Myocyte (in vitro differentiated cells): Measurements from ENCODE around the gene PSD4. TPM values are rescaled to one million over a fixed set of nuclear protein-coding genes. Genes with fewer than 3 reads are reported as not detected.

Source experiments
- DNase-seq: peaks from one replicate; pipeline ENCODE4 v3.0.0-alpha.2; 2012; ENCODE audit warnings: low read depth
- total RNA-seq: library from RNA; depleted of rRNA; stranded (reverse); fragments of >200 nt; gene quantifications from 2 replicates; pipeline ENCODE4 v1.2.3, GENCODE V29; 2014

Gene PSD4
- total RNA-seq, 1 donor from 2014 or later: 1.2 TPM

DNA sequence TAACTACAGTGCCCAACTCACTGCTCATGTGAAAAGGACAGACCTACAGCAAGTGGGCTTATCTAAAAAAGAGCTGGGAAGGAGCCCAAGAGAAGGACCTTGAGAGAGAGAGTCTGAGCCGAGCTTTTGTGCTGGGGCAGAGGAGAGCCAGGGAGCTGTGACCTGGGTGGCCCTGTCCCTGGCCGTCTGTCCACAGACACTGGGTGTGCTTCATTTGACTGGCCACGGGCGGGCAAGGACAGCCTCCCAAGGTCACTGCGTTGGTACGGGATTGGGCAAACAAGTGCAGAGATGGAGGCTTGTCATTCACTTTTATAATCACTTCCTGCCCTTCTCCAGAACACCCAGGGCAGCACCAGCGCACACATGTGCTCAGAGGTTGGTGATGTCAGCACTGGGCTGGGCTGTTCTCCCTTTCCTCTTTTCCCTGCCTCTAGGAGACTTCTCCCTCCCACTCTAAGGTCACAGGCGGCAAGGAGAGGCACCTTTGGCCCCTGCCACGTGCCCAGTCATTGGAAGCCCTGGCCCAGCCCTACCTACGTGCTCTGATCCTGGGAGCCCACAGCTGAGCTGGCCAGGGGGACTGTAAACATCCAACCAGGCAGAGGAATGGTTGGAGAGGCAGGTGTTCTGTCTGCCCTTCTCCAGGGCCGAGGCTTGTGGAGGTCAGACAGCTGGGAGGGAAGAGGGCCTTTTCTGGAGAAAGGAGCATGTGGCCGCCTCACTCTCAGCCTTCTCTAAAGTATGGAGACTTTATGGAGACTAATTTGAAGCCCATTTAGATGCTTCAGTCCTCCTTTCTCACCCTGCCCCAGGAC is 6.4 kb upstream of the PSD4 start:
- DNase-seq: peak; percentile 10

DNA sequence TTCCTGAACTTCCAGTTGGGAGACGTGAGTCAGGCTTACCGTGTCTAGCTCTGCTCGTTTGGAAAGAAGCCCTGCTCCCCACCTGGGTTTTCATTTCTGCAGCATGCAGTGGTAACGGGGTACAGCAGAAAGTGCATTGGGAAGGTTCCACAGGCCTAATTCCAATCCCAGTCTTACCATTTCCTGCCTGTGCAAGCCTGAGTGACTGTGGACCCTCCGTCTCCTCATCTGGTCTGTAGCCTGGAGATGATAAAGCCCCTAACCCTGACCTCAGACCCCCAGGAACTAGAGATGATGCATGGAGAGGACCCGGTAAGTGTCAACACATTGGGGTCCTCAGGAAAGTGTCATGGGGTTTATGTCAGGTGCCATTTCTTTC is 5.8 kb upstream of the PSD4 start:
- DNase-seq: no peak

DNA sequence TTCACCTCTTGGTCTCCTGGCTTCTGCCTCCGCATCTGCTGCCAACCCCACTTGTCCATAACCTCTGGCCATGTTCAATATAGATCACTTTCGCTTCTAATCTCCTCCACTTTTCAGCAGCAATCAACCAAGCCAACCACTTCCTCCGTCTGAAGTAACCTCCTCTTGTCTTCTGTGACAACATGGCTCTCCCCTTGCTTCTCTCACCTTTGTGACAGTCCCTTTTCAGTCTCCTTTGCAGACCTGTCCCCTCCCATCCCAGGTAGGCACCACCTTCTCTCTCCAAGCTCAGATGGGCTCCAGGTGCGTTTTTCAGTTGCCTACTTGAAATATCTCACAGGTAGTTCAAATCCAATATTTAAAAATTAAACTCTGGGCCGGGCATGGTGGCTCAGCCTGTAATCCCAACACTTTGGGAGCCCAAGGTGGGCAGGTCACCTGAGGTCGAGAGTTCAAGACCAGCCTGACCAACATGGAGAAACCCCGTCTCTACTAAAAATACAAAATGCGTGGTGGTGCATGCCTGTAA is 4.7 kb upstream of the PSD4 start:
- DNase-seq: no peak

DNA sequence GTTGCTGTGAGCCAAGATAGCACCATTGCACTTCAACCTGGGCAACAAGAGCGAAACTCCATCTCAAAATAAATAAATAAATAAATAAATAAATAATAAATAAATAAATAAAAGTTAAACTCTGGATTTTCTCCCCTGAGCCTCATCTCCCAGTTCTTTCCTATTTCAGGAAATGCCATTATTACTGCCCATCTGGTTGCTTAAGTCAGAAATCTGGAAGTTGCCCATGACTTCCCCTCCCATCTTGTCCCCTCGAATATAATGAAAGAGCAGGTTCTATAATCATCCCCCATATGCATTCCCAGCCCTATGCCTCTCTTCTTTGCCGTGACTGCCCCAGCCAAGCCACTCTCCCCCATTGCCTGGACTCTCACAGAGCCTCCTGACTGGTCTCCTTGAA is 4.2 kb upstream of the PSD4 start:
- DNase-seq: no peak

DNA sequence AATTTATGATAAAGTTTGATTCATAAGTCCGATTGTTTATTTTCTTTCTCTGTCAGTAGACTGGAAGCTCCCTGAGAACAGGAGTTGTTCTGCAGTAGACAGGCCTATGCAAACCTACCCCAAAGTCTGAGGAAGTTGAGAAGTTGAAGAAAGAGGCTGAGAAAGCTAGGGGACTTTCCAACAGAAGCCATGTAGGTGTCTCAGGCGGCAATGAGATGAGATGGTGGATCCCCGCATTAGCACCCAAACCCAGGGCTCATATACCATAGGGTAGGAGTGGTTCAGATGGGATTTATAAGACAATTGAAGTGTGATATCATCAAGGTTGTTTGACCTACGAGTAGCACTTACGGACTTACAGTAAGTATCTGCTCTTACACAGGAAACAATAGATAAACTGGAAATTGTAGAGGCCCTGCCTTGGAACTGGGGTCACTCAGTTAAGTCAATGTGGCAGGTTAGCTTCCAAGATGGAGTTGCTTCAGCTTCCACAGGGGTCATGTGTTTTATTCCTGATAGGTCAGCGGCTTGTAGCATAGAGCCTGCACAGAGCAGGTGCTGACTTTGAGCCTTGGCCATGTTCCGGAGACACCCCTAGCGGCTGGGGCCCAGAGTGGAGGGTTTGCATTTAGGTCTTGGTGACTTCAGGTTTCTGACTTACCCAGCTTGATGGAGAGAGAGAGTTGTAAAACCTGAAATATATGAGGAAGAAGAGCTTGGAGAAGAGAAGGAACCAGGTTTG is 2.3 kb upstream of the PSD4 start:
- no peak for DNase-seq

DNA sequence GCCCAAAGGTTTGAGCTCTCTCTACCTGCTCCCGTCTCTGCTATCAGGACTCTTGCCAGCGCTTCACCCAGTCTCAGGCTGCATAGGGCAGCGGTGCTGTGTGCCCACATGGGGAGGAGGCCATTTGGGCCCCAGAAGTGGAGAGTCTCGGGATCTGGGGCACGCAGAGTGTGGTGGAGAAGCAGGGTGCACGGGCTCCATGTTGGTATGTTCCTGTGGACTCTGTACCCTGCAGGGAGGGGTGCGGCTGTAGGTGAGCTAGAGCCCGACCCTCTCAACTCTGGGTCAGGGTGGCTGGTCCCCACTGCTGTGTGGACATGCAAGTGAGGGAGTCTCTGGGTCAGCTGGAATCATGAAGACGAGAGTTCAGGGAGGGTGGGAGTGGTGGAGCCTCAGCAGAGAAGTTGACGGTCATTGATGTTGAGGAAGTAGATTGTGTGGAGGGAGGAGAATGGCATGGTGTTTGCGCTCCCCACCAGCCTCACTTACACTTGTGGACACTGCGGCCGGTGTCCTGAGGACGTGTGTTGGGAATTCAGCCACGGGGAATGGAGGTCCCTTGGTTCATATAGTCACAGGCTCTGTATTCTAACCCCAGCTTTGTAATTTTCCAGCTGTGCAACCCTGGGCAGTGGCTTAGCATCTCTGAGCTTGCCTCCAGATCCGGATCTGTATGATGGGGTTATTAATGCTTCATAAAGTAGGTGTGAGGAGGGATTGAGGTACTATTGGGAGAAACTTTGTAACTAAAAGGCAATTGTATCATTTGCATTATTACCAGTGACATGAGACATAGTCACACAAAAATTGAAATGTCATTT is 840 bp upstream of the PSD4 start:
- DNase-seq: no peak

DNA sequence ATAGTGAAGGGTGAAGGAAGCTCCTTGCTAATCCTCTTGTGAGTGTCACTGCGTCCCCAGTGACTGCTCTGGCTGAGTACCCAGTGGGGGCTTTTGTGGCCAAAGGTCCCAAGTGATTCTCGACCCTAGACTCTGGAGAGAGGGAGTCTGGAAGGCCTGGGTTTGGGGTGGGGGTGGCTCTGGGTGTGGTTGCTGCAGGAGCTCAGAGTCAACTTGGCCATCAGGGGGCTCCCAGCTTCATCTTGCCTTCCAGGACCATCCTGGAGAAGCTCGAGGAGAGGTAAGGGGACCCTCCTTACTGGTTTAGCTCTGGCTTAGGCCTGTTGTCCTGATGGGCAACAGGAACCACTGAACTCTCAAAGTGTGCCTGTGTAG is 592 bp downstream of the PSD4 start:
- DNase-seq: no peak

DNA sequence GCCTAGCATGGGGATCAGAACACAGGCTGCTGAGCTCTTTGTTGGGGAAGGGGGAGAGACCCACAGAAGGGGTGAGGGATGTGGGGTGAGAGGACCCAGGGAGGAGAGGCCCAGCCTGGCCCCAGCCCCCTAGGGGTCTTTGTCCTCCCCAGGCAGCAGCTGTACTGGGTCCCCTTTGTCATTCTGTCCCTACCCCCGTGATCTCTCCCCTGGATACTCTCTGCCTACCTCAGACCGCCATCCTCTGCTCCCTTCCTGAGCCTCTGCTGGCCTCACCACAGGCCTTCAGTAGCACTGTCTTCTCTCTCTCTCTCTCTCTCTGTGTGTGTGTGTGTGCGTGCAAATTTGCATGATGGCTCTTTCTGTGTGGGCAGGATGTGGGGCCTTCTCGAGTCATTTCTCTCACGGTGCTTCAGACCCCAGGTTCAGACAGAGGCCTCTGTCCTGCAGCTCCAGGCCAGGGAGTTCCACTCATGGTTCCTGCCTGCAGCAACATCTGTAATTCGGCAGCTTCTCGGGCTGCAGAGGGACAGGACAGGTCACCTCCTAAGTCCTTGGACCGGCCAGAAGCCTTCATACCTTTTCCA is 1.4 kb downstream of the PSD4 start:
- no peak for DNase-seq

DNA sequence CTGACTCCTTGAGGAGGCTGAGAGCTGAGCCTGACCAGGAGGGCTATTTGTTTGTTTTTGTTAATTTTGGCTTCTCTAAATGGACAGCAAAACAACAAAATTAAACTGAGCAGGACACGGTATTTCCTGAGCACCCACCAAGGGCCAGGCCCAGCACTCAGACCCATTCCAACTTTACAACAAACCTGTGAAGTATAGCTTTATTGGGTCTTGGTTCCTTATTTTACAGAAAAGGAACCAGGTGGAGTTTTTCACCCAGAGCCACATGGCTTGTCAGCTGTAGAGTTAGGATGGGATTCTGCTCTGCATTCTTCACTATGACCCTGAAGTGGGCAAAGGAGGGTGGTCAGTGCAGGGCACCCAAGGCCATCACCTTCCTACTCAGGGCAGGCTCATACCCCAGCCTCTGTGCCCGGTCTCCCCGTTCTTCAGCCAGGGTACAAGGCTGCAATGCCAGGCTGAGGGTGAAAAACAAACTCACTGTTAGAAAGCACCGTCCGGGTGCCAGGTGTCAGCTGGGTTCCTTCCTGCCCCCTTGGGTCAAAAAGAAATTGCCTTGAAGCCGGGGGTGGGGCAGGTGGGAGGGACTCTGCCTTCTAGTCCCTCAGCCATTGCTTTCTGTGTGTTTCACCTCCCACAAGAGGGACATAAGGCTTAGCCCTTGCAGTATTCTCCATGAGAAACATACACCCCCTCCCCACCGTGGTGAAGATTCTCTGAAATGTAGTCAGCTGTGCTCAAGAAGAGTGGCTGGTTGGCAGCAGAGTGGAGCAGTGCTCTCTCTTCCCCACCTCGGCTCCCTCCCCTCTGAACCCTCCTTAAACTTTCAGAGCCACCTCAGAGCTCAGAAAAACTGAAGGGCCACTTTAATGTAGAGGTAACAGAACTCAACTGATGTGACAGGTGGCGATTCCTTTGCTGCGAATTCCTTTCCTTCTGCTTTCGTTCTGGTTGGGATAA is 2.2 kb downstream of the PSD4 start:
- no peak for DNase-seq

DNA sequence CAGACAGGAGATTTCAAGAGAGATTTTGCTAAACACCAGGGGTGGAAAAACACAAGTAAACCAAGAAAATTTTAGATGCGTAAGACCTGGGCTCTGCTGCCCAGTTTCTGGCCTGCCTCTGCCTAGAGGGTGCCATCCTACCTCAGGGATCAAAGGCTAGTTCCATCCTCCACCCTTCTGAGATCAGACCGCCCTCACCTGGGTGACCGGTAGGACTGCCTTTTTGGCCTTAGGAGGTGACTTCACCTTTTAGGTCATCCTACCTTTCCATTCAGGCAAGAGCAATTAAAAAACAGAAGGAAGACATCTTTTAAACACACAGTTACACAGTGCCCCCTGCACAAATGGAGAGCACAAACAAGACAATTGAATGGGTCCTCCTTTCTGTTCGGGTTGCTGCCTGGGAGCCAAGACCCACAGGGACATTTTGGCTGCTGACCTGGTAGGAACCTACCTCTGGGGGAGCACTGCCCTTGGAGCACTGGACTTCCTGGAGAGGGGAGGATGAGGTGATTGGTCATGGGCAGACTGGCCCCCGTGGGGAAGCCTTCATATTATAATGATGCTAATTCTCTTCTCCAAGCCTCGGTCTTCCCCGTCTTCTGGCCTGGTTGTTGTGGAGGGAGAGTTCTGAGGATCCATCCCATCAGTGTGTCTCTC is 3.1 kb downstream of the PSD4 start:
- DNase-seq: no peak

DNA sequence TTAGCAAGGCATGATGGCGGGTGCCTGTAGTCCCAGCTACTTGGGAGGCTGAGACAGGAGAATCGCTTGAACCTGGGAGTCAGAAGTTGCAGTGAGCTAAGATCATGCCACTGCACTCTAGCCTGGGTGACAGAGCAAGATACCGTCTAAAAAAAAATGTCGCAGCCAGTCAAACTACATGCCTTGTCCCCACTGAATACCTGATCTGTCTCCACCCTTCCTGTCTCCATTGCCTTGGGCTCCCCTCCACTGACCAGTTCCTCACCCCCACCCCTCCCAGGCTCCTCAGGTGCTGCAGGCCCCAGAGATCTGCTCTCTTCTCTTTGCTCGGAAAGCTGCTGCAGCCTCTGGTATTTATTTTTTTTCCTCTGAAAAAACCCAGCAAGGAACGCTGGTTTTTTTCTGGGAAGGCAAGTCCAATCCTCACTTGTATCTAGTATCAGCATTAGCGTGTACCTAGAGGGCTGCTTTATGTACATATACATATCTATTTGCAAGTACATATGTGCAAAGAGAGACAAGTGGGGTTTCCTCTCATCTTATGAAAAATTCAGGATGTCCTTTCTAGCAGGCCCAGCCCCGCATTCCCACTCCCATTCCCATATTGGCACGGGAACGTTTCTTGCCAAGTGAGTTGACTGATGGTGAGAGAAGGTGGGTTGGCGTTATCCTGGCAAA is 4.4 kb downstream of the PSD4 start:
- DNase-seq: no peak

DNA sequence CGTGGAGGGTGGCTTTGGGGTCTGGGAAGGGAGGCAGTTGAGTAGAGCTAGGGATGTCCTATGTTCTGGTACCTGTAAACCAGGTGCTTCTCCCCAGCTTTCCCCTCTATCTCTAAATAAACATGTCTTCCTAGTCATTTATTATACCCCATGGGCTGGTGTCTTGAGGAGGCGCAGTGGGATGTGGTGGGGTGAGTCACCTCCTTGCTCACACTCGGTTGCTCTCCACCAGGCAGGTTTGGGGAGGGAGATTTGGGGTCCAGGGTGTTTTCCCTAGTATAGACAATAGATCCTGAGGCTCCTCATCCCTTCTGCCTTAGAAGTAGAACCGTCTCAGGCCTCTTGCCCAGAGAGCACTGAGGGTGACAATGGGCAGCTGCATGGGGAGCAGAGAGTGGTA is 5.1 kb downstream of the PSD4 start:
- no peak for DNase-seq

DNA sequence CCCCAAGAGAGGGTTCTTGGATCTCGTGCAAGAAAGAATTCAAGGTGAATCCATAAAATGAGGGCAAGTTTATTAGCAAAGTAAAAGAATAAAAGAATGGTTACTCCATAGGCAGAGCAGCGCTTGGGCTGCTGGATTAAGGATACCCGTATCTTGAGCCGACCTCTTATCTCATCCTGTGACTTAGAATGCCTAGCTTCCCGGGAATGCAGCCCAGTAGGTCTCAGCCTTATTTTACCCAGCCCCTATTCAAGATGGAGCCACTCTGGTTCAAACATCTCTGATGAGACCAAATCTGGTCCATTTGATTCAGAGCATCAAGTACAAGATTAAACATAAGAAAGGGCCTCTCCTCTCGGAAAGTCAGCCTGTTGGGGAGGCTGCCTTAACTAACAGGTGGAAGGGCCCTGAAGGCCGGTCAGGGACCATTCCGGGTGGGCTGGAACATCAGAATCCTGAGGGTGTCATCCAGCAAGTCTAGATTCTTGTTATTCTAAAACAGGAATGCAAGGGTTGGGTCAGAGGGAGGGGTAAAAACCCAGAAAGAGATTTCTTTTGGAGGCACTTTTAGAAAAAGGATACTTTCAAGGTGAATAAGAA is 5.8 kb downstream of the PSD4 start:
- DNase-seq: no peak

DNA sequence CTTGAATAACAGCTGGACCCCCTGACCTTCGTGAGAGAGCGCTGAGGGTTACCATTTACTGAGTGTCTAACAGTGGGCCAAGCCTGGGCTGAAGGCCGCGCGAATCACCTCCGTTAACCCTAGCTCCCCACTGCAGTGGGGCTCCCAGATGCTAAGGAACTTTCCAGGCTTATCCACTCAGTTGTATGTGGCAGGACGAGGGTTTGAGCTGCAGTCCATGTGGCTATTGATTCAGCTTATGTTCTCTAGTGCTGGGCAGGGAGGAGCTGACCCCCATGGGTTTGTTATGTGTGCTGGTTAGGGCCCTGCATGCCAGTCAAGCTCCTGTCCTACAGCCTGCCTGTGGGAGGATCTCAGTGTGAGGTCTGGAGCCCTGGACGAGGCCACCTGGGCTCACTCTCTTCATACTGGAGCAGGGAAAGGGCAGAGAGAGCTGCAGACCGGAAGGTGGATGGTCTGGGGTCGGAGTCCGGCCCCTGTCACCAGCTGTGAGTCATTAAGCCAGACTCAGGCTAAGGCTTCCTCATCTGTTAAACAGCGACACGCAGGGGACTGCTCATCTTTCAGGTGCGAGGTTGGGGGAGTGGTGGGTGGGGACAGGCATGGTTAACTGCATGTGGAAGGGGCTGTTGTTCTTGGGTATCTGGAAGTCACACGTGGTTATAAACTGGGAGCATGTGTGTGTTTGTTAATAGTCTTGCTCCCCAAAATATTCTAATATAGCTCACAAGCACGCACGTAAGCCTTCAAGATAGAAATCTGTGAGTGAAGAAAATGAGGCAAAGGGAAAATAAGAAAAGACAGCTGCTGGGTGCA is 6.6 kb downstream of the PSD4 start:
- no peak for DNase-seq

DNA sequence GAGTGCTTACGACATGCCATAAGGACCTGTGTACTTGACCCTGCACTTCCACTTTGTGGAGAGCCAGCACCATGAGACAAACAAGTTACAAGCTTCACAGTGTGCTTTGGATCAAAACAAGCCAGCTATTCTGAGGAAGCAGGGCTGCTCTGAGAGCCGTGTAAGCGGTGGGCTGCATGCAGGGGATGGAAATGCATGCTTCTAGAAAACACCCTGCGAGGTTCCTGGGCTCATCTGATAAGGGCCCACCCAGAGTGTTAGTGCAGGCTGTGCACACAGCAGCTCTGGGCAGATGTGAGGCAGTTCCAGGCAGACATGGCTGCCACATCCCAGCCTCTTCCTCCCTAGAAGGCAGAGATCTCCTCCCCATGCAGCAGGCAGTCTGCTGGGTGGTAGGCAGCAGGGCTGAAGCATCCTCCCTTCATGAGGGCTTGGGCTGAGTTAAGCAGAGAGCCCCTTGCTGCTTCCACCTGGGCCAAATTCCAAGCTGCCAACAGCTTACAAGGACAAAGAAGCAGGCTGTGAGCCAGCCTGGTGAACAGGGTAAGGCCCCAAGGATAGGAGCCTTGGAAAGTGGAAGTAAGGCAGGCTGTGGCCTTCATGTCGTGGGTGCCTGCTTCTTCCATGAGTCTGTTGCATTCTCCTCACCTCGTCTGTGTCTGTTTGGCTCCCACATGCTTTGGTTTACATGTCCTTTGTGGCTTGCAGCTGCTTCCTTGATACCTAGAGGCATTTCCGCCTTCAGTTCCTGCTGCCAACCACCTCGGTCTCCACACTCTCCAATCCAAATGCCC is 7.7 kb downstream of the PSD4 start:
- no peak for DNase-seq

DNA sequence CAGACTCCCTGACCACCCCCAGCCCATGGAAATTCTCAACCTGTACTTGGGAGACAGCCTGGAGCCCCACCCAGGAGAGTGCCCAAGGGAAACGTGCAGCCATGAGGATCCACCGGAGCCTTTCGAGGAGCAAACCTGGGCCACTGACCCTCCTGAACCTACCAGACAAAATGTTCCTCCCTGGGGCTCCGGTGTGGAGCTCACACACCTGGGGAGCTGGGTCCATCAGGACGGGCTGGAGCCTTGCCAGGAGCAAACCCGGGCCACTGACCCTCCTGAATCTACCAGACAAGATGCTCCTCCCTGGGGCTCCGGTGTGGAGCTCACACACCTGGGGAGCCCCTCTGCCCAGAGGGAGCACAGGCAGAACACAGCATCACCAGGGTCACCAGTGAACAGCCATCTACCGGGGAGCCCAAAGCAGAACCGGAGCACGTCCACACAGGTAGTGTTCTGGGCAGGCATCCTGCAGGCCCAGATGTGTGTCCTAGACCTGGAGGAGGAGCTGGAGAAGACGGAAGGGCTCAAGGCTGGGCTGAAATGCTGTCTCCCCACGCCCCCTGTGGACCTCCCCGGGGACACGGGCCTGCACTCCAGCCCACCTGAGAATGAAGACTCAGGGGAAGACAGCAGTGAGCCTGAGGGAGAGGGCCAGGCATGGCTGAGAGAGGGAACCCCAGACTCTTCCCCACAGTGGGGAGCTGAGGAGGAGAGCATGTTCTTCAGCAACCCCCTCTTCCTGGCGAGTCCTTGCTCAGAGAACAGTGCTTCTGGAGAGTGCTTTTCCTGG is 8.9 kb downstream of the PSD4 start:
- no peak for DNase-seq
